ENCODE measurements around the gene C3orf70. TPM values are rescaled to one million over a fixed set of nuclear protein-coding genes. Genes with fewer than 3 reads are reported as not detected.

C3orf70 gene
- total RNA-seq, 4 donors from 2014 or later: 3.6 to 8.5 (median 5.0) TPM

DNA sequence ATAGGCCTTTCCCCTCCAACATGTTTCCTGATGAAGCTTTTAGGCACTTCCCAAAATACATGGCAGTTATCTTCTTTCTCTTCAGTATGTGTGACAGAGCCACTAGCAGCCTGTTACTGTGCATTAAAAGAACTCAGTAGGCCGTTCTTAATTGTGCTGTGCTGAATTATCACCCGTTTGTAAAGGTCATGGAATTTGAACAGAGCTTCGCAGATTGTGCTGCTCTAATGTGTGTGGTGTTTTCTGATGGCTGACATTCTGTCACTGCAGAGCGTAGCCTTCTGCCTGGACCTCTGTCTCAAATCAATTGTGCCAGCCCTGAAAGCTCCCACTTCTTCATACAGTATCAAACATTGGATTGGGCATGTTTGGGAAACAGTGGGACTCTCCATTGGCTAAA is 111.3 kb downstream of the C3orf70 start:
- WGBS: 90% methylated on average over 4 of the region's 4 CpGs
- H3K27ac ChIP-seq: no peak overlapping the region
- H3K4me3 ChIP-seq: no peak overlapping the region
- no peak for TF ChIP-seq EP300 (IDR thresholded peaks at IDR 0.05)
- TF ChIP-seq POLR2A (IDR thresholded peaks at IDR 0.05): no peak
- TF ChIP-seq, protein P1, sequence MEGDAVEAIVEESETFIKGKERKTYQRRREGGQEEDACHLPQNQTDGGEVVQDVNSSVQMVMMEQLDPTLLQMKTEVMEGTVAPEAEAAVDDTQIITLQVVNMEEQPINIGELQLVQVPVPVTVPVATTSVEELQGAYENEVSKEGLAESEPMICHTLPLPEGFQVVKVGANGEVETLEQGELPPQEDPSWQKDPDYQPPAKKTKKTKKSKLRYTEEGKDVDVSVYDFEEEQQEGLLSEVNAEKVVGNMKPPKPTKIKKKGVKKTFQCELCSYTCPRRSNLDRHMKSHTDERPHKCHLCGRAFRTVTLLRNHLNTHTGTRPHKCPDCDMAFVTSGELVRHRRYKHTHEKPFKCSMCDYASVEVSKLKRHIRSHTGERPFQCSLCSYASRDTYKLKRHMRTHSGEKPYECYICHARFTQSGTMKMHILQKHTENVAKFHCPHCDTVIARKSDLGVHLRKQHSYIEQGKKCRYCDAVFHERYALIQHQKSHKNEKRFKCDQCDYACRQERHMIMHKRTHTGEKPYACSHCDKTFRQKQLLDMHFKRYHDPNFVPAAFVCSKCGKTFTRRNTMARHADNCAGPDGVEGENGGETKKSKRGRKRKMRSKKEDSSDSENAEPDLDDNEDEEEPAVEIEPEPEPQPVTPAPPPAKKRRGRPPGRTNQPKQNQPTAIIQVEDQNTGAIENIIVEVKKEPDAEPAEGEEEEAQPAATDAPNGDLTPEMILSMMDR (IDR thresholded peaks at IDR 0.05): no peak
- no peak for TF ChIP-seq POLR2AphosphoS5 (IDR thresholded peaks at IDR 0.05)
- peaks cover 3% of the 10 kb centered on the region for H3K36me3 ChIP-seq
- H3K27me3 ChIP-seq: no peaks in the 10 kb centered on the region
- DNase-seq (ENCODE audit: low spot score in 2 of 2): no peak
- no peaks in the 10 kb centered on the region for H3K4me1 ChIP-seq
- H3K9me3 ChIP-seq: peaks cover 4% of the 10 kb centered on the region

DNA sequence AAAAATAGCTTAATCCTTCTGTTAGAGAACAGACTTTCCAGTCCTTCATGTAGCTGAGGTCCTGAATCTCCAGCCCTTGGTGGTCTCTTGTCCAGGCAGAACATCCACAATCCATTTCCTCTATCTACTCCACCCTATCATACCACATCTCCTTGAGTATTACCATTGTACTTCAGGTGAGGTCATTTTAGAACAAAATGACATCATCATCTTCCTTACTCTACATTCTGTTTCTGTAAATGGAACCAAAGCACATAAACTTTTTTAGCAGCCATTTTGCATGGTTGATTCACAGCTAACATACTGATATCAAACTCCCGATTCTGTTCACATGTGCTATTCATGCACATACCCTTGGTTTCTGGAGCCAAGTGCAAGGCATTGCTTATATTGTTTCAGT is 112.4 kb downstream of the C3orf70 start:
- WGBS: 97% methylated on average over 1 of the region's 1 CpG
- H3K27ac ChIP-seq: no peak overlapping the region
- H3K27me3 ChIP-seq: no peaks in the 10 kb centered on the region
- DNase-seq (ENCODE audit: low spot score in 2 of 2): no peak
- TF ChIP-seq EP300 (IDR thresholded peaks at IDR 0.05) (no peak), POLR2A (IDR thresholded peaks at IDR 0.05) (no peak), POLR2AphosphoS5 (IDR thresholded peaks at IDR 0.05) (no peak)
- TF ChIP-seq, protein P1 (IDR thresholded peaks at IDR 0.05): no peak
- peaks cover 4% of the 10 kb centered on the region for H3K9me3 ChIP-seq
- H3K4me3 ChIP-seq: no peak overlapping the region
- H3K4me1 ChIP-seq: no peaks in the 10 kb centered on the region
- H3K36me3 ChIP-seq: peaks cover 3% of the 10 kb centered on the region

DNA sequence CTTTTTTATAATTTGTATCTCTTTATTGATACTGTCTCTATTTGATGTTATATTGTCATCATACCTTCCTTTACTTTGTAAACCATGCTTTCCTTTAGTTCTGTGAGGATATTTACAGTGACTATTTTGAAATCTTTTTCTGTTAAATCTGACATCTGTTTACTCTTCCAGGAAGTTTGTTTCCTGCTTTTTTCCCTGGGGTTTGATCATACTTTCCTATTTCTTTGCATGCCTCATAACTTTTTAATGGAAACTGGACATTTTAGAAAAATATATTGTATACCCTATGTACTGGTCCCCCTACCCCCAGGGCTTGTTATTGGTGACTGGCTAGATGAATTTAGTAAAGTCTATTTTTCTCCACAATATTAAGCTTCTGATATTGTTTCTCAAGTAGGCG is 115.1 kb downstream of the C3orf70 start:
- H3K9me3 ChIP-seq: peaks cover 4% of the 10 kb centered on the region
- no peak overlapping the region for H3K27ac ChIP-seq
- H3K27me3 ChIP-seq: no peaks in the 10 kb centered on the region
- 83% methylated on average over 1 of the region's 1 CpG for WGBS
- DNase-seq (ENCODE audit: low spot score in 2 of 2): no peak
- peaks cover 7% of the 10 kb centered on the region for H3K36me3 ChIP-seq
- H3K4me1 ChIP-seq: no peaks in the 10 kb centered on the region
- no peak for TF ChIP-seq POLR2AphosphoS5 (IDR thresholded peaks at IDR 0.05)
- no peak for TF ChIP-seq POLR2A (IDR thresholded peaks at IDR 0.05)
- TF ChIP-seq, protein P1 (IDR thresholded peaks at IDR 0.05): no peak
- TF ChIP-seq EP300 (IDR thresholded peaks at IDR 0.05): no peak
- H3K4me3 ChIP-seq: no peak overlapping the region

DNA sequence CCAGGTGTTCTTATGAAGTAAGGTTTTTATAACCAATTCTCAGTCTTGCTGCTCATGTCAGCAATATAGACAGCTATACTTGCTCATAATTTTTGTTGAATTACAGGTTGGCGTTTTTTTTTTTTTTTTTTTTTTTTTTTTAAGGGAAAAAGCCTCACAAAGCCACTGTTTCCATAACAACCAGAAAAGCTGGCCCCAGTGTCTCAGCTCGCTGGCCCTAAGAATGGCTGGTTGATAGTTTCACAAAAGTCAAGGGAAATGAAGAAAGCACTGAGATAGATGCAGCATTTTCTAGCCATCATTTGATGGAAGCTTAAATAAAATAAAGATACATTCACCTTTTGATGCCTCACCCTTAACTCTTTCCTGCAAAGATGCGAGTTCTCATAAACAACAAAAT is 121.9 kb downstream of the C3orf70 start:
- H3K4me3 ChIP-seq: no peak overlapping the region
- WGBS: 97% methylated on average over 3 of the region's 3 CpGs
- no peak for DNase-seq (ENCODE audit: low spot score in 2 of 2)
- H3K27me3 ChIP-seq: no peaks in the 10 kb centered on the region
- H3K27ac ChIP-seq: no peak overlapping the region
- no peaks in the 10 kb centered on the region for H3K4me1 ChIP-seq
- no peak for TF ChIP-seq POLR2A (IDR thresholded peaks at IDR 0.05)
- TF ChIP-seq, protein P1 (IDR thresholded peaks at IDR 0.05): no peak
- TF ChIP-seq POLR2AphosphoS5 (IDR thresholded peaks at IDR 0.05): no peak
- no peak for TF ChIP-seq EP300 (IDR thresholded peaks at IDR 0.05)
- peaks cover 18% of the 10 kb centered on the region for H3K36me3 ChIP-seq
- H3K9me3 ChIP-seq: no peaks in the 10 kb centered on the region

DNA sequence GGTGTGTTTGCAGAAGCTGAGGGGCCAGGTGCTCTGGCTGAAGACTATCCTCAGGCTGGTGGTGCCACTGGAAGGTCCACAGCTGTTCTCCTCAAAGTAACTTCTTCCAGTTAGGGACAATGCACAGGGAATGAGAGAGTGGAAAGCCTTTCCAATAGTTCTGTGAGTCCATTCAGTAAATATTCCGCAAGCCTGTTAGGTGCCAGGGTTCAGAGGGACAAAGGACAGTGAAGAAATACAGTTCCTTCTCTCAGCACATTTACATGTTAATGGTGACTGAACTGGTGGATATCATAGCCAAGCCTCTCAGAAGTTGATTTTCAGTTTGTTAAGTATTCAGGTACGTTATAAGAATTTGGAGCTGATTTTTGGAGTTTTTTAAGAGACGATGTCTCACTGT is 122.5 kb downstream of the C3orf70 start:
- Histone ChIP-seq H3K27ac (no peak overlapping the region), H3K9me3 (no peaks in the 10 kb centered on the region), H3K36me3 (peaks cover 21% of the 10 kb centered on the region), H3K4me1 (no peaks in the 10 kb centered on the region), H3K27me3 (no peaks in the 10 kb centered on the region), H3K4me3 (no peak overlapping the region)
- TF ChIP-seq POLR2AphosphoS5 (IDR thresholded peaks at IDR 0.05): no peak
- no peak for TF ChIP-seq POLR2A (IDR thresholded peaks at IDR 0.05)
- no peak for TF ChIP-seq EP300 (IDR thresholded peaks at IDR 0.05)
- TF ChIP-seq, protein P1 (IDR thresholded peaks at IDR 0.05): no peak
- DNase-seq (ENCODE audit: low spot score in 2 of 2): no peak
- 94% methylated on average over 3 of the region's 3 CpGs for WGBS

Data from suprapubic skin (tissue), 4 donors.